Measurements from ENCODE around the gene SORBS2. TPM values are rescaled to one million over a fixed set of nuclear protein-coding genes. Genes with fewer than 3 reads are reported as not detected.

The SORBS2 gene
- total RNA-seq, 2 donors from 2014 or later = 7.0 to 13.8 TPM

GRCh38 chr4:185819144-185819543, 7.2 kb upstream of the SORBS2 start:
- 94 to 100% methylated on average over 4 to 5 of the region's 5 CpGs for WGBS, 2 experiments (ENCODE audit: insufficient coverage in 1 of 2, insufficient read length in 1 of 2)
- no peak for DNase-seq
- no peak overlapping the region for H3K4me3 Mint-ChIP-seq
- no peak overlapping the region for H3K4me3 ChIP-seq (ENCODE audit: low read length)
- no peak overlapping the region for H3K27ac Mint-ChIP-seq
- H3K36me3 ChIP-seq (ENCODE audit: control insufficient read depth, insufficient read depth, low read length) = no peaks in the 10 kb centered on the region
- no peaks in the 10 kb centered on the region for H3K27me3 ChIP-seq (ENCODE audit: control insufficient read depth, insufficient read depth, low read length, poor library complexity, severe bottlenecking)
- no peaks in the 10 kb centered on the region for H3K9me3 Mint-ChIP-seq
- H3K27ac ChIP-seq (ENCODE audit: low read depth, low read length) = no peak overlapping the region
- peaks cover 4% of the 10 kb centered on the region for H3K9me3 ChIP-seq (ENCODE audit: control insufficient read depth, low read length)
- H3K27me3 Mint-ChIP-seq (ENCODE audit: insufficient read depth) = peaks cover 3% of the 10 kb centered on the region
- no peaks in the 10 kb centered on the region for H3K36me3 Mint-ChIP-seq (ENCODE audit: low read depth)
- peaks cover 35% of the 10 kb centered on the region for H3K4me1 Mint-ChIP-seq
- no peak overlapping the region for H3K9ac ChIP-seq (ENCODE audit: extremely low read depth, low read length, poor library complexity, severe bottlenecking)
- TF ChIP-seq, protein P1, sequence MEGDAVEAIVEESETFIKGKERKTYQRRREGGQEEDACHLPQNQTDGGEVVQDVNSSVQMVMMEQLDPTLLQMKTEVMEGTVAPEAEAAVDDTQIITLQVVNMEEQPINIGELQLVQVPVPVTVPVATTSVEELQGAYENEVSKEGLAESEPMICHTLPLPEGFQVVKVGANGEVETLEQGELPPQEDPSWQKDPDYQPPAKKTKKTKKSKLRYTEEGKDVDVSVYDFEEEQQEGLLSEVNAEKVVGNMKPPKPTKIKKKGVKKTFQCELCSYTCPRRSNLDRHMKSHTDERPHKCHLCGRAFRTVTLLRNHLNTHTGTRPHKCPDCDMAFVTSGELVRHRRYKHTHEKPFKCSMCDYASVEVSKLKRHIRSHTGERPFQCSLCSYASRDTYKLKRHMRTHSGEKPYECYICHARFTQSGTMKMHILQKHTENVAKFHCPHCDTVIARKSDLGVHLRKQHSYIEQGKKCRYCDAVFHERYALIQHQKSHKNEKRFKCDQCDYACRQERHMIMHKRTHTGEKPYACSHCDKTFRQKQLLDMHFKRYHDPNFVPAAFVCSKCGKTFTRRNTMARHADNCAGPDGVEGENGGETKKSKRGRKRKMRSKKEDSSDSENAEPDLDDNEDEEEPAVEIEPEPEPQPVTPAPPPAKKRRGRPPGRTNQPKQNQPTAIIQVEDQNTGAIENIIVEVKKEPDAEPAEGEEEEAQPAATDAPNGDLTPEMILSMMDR (conservative IDR thresholded peaks at IDR 0.05) = no peak
- peaks cover 10% of the 10 kb centered on the region for H3K4me1 ChIP-seq (ENCODE audit: control insufficient read depth, insufficient read depth, low read length)

DNA sequence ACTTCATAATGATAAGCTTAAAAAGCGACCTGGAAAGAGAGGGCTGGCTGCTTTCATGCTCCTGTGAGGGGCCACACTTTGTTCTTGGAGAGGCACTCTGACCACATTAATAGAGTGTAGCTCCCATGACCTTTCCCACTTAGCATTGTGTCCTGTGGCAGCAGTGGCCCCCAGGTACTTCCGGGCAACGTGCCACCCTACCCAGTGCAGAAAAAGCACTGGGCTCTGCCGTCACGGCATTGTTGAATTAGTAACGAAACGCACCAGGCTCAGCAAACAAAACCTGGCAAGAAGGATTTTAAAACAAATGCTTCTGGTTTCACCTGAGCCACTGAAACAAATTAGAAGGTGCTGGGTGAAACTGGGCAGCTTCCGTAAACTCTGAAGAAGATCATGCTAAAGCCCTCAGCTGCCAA, 5.4 kb upstream of the SORBS2 start:
- Mint-ChIP-seq H3K27me3 (ENCODE audit: insufficient read depth) (peaks cover 3% of the 10 kb centered on the region), H3K36me3 (ENCODE audit: low read depth) (no peaks in the 10 kb centered on the region), H3K4me3 (no peak overlapping the region), H3K27ac (no peak overlapping the region), H3K9me3 (no peaks in the 10 kb centered on the region), H3K4me1 (peaks cover 31% of the 10 kb centered on the region)
- TF ChIP-seq, protein P1 (conservative IDR thresholded peaks at IDR 0.05) = no peak
- Histone ChIP-seq H3K9me3 (ENCODE audit: control insufficient read depth, low read length) (peaks cover 4% of the 10 kb centered on the region), H3K36me3 (ENCODE audit: control insufficient read depth, insufficient read depth, low read length) (no peaks in the 10 kb centered on the region), H3K27ac (ENCODE audit: low read depth, low read length) (no peak overlapping the region), H3K27me3 (ENCODE audit: control insufficient read depth, insufficient read depth, low read length, poor library complexity, severe bottlenecking) (no peaks in the 10 kb centered on the region), H3K4me3 (ENCODE audit: low read length) (no peak overlapping the region), H3K4me1 (ENCODE audit: control insufficient read depth, insufficient read depth, low read length) (no peaks in the 10 kb centered on the region), H3K9ac (ENCODE audit: extremely low read depth, low read length, poor library complexity, severe bottlenecking) (no peak overlapping the region)
- no peak for DNase-seq
- 93 to 97% methylated on average over 8 of the region's 8 CpGs for WGBS, 2 experiments (ENCODE audit: insufficient coverage in 1 of 2, insufficient read length in 1 of 2)

GRCh38 chr4:185813133-185813532, 1.1 kb upstream of the SORBS2 start:
- WGBS, 2 experiments (ENCODE audit: insufficient coverage in 1 of 2, insufficient read length in 1 of 2) = 95 to 97% methylated on average over 4 to 8 of the region's 8 CpGs
- TF ChIP-seq, protein P1 (conservative IDR thresholded peaks at IDR 0.05) = no peak
- no peak overlapping the region for H3K9ac ChIP-seq (ENCODE audit: extremely low read depth, low read length, poor library complexity, severe bottlenecking)
- H3K36me3 Mint-ChIP-seq (ENCODE audit: low read depth) = no peaks in the 10 kb centered on the region
- H3K4me3 Mint-ChIP-seq = no peak overlapping the region
- no peaks in the 10 kb centered on the region for H3K27me3 Mint-ChIP-seq (ENCODE audit: insufficient read depth)
- DNase-seq = no peak
- no peaks in the 10 kb centered on the region for H3K36me3 ChIP-seq (ENCODE audit: control insufficient read depth, insufficient read depth, low read length)
- H3K9me3 Mint-ChIP-seq = no peaks in the 10 kb centered on the region
- H3K4me1 Mint-ChIP-seq = peaks cover 44% of the 10 kb centered on the region
- H3K4me3 ChIP-seq (ENCODE audit: low read length) = no peak overlapping the region
- H3K27me3 ChIP-seq (ENCODE audit: control insufficient read depth, insufficient read depth, low read length, poor library complexity, severe bottlenecking) = no peaks in the 10 kb centered on the region
- H3K27ac ChIP-seq (ENCODE audit: low read depth, low read length) = no peak overlapping the region
- H3K27ac Mint-ChIP-seq = no peak overlapping the region
- peaks cover 14% of the 10 kb centered on the region for H3K4me1 ChIP-seq (ENCODE audit: control insufficient read depth, insufficient read depth, low read length)
- no peaks in the 10 kb centered on the region for H3K9me3 ChIP-seq (ENCODE audit: control insufficient read depth, low read length)

Data from endodermal cell (in vitro differentiated cells).